WTC11 (cell line): Measurements from ENCODE around the gene CENPV. TPM values are rescaled to one million over a fixed set of nuclear protein-coding genes. Genes with fewer than 3 reads are reported as not detected.

ENCODE experiments used
- ATAC-seq: fragments of 200-7000 bp; cut with Tn5 transposase; 2 replicates; pipeline ENCODE4 v1.10.0; 2021; ENCODE audit warnings: mild to moderate bottlenecking, moderate library complexity
- CTCF ChIA-PET: fragments of 300-600 bp; sonication (Branson Sonifier 250); formaldehyde crosslinking; loops from one replicate; lab custom pipeline; 2021; ENCODE audit warnings: antibody characterized with exemption; lab: Charles Lee
- POLR2A ChIA-PET: fragments of 350-600 bp; sonication (Branson Sonifier 250); formaldehyde crosslinking; loops from one replicate; lab custom pipeline; 2021; ENCODE audit warnings: antibody characterized with exemption; lab: Charles Lee
- DNase-seq: peaks from one replicate; pipeline ENCODE4 v3.0.0; 2021; ENCODE audit warnings: low spot score
- H3K27ac Mint-ChIP-seq: 2 replicates; pipeline ENCODE4 v1.8.0; 2021; ENCODE audit warnings: mixed read lengths
- H3K27me3 Mint-ChIP-seq: 2 replicates; pipeline ENCODE4 v1.8.0; 2021; ENCODE audit warnings: low read depth, mild to moderate bottlenecking, moderate library complexity, mixed read lengths
- H3K36me3 Mint-ChIP-seq: 2 replicates; pipeline ENCODE4 v1.8.0; 2021; ENCODE audit warnings: mixed read lengths
- H3K4me1 Mint-ChIP-seq: 2 replicates; pipeline ENCODE4 v1.8.0; 2022; ENCODE audit warnings: mixed read lengths
- H3K4me3 Mint-ChIP-seq: 2 replicates; pipeline ENCODE4 v1.8.0; 2021; ENCODE audit warnings: mild to moderate bottlenecking, moderate library complexity, mixed read lengths
- H3K9me3 Mint-ChIP-seq: 2 replicates; pipeline ENCODE4 v1.8.0; 2021; ENCODE audit warnings: mixed read lengths
- ATF1 ChIP-seq: sonication (generic); formaldehyde crosslinking; IDR thresholded peaks from 2 replicates; pipeline ENCODE4 v1.8.1; 2023; ENCODE audit warnings: mild to moderate bottlenecking, moderate library complexity, missing genetic modification reagents
- CBFB ChIP-seq: sonication (generic); formaldehyde crosslinking; IDR thresholded peaks from 2 replicates; pipeline ENCODE4 v1.8.1; 2022; ENCODE audit warnings: mild to moderate bottlenecking, low read depth, missing genetic modification reagents
- CREM ChIP-seq: sonication (generic); formaldehyde crosslinking; IDR thresholded peaks from 2 replicates; pipeline ENCODE4 v1.8.1; 2022; ENCODE audit warnings: mild to moderate bottlenecking, missing genetic modification reagents, moderate library complexity
- FOXJ3 ChIP-seq: sonication (generic); formaldehyde crosslinking; IDR thresholded peaks from 2 replicates; pipeline ENCODE4 v1.9.0; 2021; ENCODE audit warnings: missing genetic modification reagents, mild to moderate bottlenecking, borderline replicate concordance
- MYBL2 ChIP-seq: sonication (generic); formaldehyde crosslinking; IDR thresholded peaks from 2 replicates; pipeline ENCODE4 v1.8.1; 2023; ENCODE audit warnings: mild to moderate bottlenecking, moderate library complexity, missing genetic modification reagents
- NFATC4 ChIP-seq: fragments of 250-450 bp; sonication (Bioruptor Pico); IDR thresholded peaks from 2 replicates; pipeline ENCODE4 v1.9.0; 2021; ENCODE audit warnings: mild to moderate bottlenecking
- NFYB ChIP-seq: sonication (generic); formaldehyde crosslinking; conservative IDR thresholded peaks from 2 replicates; pipeline ENCODE4 v1.8.0; 2022; ENCODE audit warnings: low read depth, missing genetic modification reagents
- NR3C1 ChIP-seq: sonication (generic); formaldehyde crosslinking; conservative IDR thresholded peaks from 2 replicates; pipeline ENCODE4 v1.8.1; 2023; ENCODE audit warnings: low read depth, mild to moderate bottlenecking, missing genetic modification reagents
- RELA ChIP-seq: sonication (generic); formaldehyde crosslinking; IDR thresholded peaks from 2 replicates; pipeline ENCODE4 v1.8.1; 2022; ENCODE audit warnings: missing genetic modification reagents, mild to moderate bottlenecking, borderline replicate concordance
- SMAD3 ChIP-seq: sonication (generic); formaldehyde crosslinking; IDR thresholded peaks from 2 replicates; pipeline ENCODE4 v1.8.0; 2022; ENCODE audit warnings: missing genetic modification reagents, mild to moderate bottlenecking, borderline replicate concordance
- SOX15 ChIP-seq: fragments of 250-450 bp; sonication (Bioruptor Pico); IDR thresholded peaks from 2 replicates; pipeline ENCODE4 v1.9.0; 2021; ENCODE audit warnings: mild to moderate bottlenecking
- TEAD1 ChIP-seq: sonication (generic); formaldehyde crosslinking; IDR thresholded peaks from 2 replicates; pipeline ENCODE4 v1.8.0; 2022; ENCODE audit warnings: mild to moderate bottlenecking, missing genetic modification reagents
- ZNF219 ChIP-seq: sonication (generic); formaldehyde crosslinking; IDR thresholded peaks from 2 replicates; pipeline ENCODE4 v1.8.0; 2023; ENCODE audit warnings: missing genetic modification reagents, mild to moderate bottlenecking, borderline replicate concordance
- ZNF232 ChIP-seq: sonication (generic); formaldehyde crosslinking; IDR thresholded peaks from 2 replicates; pipeline ENCODE4 v1.8.0; 2022; ENCODE audit warnings: mild to moderate bottlenecking, missing genetic modification reagents
- ZNF317 ChIP-seq: sonication (generic); formaldehyde crosslinking; IDR thresholded peaks from 2 replicates; pipeline ENCODE4 v1.8.1; 2023; ENCODE audit warnings: low read depth, mild to moderate bottlenecking, moderate library complexity, missing genetic modification reagents, borderline replicate concordance
- ZNF423 ChIP-seq: fragments of 250-450 bp; sonication (Bioruptor Pico); IDR thresholded peaks from 2 replicates; pipeline ENCODE4 v2.1.2; 2022; ENCODE audit warnings: mild to moderate bottlenecking, moderate library complexity
- total RNA-seq: library from RNA; stranded (reverse); gene quantifications from 3 replicates; pipeline ENCODE4 v1.2.3, GENCODE V29; 2021
- TF ChIP-seq, protein P1 (sequence below): sonication (generic); formaldehyde crosslinking; IDR thresholded peaks from 2 replicates; pipeline ENCODE4 v1.8.1; 2022; ENCODE audit warnings: mild to moderate bottlenecking, missing genetic modification reagents, moderate library complexity, borderline replicate concordance
- TF ChIP-seq, protein P2 (sequence below): sonication (generic); formaldehyde crosslinking; IDR thresholded peaks from 2 replicates; pipeline ENCODE4 v1.8.0; 2023; ENCODE audit warnings: mild to moderate bottlenecking, missing genetic modification reagents
- TF ChIP-seq, protein P3 (sequence below): sonication (generic); formaldehyde crosslinking; IDR thresholded peaks from 2 replicates; pipeline ENCODE4 v1.8.0; 2022; ENCODE audit warnings: mild to moderate bottlenecking, missing genetic modification reagents
- TF ChIP-seq, protein P4 (sequence below): sonication (generic); formaldehyde crosslinking; IDR thresholded peaks from 2 replicates; pipeline ENCODE4 v1.8.1; 2023; ENCODE audit warnings: mild to moderate bottlenecking, missing genetic modification reagents
- TF ChIP-seq, protein P5 (sequence below): sonication (generic); formaldehyde crosslinking; IDR thresholded peaks from 2 replicates; pipeline ENCODE4 v1.8.1; 2022; ENCODE audit warnings: mild to moderate bottlenecking, moderate library complexity, missing genetic modification reagents
- TF ChIP-seq, protein P6 (sequence below): sonication (generic); formaldehyde crosslinking; IDR thresholded peaks from 2 replicates; pipeline ENCODE4 v1.8.0; 2023; ENCODE audit warnings: missing genetic modification reagents, mild to moderate bottlenecking, borderline replicate concordance
- TF ChIP-seq, protein P7 (sequence below): fragments of 250-450 bp; sonication (Bioruptor Pico); IDR thresholded peaks from 2 replicates; pipeline ENCODE4 v1.9.0; 2021; ENCODE audit warnings: mild to moderate bottlenecking

Gene CENPV
- total RNA-seq, 1 experiment from 2014 or later, result 152 TPM

DNA sequence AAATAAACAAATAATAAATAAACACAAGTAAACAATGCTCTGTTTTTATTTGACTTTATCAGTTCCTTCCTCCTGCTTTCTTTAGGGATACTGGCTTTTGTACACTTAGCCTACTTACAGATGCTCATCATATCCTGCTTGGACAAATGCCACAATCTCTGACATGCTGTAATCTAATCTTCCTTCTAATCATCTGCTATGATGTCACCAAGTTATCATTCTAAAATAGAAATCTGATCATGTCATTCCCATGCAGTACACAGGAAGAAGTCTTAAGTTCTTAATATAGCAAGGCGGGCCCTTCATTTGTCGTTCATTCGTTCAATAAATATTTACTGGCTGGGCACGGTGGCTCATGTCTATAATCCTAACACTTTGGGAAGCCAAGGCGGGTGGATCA lies 18.5 kb upstream of the CENPV start (continued):
- TF ChIP-seq, protein P1, sequence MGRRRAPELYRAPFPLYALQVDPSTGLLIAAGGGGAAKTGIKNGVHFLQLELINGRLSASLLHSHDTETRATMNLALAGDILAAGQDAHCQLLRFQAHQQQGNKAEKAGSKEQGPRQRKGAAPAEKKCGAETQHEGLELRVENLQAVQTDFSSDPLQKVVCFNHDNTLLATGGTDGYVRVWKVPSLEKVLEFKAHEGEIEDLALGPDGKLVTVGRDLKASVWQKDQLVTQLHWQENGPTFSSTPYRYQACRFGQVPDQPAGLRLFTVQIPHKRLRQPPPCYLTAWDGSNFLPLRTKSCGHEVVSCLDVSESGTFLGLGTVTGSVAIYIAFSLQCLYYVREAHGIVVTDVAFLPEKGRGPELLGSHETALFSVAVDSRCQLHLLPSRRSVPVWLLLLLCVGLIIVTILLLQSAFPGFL (CRISPR knock-in tag), result no peak
- TF ChIP-seq, protein P2, sequence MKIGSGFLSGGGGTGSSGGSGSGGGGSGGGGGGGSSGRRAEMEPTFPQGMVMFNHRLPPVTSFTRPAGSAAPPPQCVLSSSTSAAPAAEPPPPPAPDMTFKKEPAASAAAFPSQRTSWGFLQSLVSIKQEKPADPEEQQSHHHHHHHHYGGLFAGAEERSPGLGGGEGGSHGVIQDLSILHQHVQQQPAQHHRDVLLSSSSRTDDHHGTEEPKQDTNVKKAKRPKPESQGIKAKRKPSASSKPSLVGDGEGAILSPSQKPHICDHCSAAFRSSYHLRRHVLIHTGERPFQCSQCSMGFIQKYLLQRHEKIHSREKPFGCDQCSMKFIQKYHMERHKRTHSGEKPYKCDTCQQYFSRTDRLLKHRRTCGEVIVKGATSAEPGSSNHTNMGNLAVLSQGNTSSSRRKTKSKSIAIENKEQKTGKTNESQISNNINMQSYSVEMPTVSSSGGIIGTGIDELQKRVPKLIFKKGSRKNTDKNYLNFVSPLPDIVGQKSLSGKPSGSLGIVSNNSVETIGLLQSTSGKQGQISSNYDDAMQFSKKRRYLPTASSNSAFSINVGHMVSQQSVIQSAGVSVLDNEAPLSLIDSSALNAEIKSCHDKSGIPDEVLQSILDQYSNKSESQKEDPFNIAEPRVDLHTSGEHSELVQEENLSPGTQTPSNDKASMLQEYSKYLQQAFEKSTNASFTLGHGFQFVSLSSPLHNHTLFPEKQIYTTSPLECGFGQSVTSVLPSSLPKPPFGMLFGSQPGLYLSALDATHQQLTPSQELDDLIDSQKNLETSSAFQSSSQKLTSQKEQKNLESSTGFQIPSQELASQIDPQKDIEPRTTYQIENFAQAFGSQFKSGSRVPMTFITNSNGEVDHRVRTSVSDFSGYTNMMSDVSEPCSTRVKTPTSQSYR (CRISPR knock-in tag), result no peak
- no peak for TF ChIP-seq ZNF423 (CRISPR knock-in tag)
- TF ChIP-seq, protein P3, sequence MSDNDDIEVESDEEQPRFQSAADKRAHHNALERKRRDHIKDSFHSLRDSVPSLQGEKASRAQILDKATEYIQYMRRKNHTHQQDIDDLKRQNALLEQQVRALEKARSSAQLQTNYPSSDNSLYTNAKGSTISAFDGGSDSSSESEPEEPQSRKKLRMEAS (CRISPR knock-in tag), result no peak
- no peak for TF ChIP-seq ATF1
- no peak for TF ChIP-seq NR3C1 (CRISPR knock-in tag)
- no peak for TF ChIP-seq RELA
- no peak for TF ChIP-seq FOXJ3 (CRISPR knock-in tag)
- TF ChIP-seq ZNF219, result no peak
- TF ChIP-seq, all 79 proteins: peak for 0

DNA sequence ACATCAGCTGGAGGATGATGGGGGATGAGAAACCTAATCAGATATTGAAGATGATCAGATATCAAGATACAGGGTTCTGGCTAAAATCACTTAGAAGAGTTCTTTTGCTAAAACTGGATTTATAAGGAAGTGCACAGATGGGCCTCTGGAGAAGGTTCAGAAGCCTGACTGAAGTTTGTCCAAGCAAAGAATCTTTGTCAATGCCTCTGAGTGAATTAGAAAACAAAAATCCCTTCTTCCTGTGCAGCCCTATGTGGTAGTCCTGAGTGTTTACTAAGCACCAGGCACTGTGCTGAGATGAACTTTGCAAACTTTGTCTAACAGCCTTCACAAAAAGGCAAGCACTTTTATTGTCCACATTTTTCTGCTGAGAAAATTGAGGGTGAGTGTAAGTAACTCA lies 11.4 kb upstream of the CENPV start:
- CTCF ChIA-PET, result interaction anchor here (1.2 to 3.8 kb wide), 14 partner anchors 11 to 161 kb away, joined by 3 to 96 read pairs (median 19); partner anchors contain the start of genes CENPV and TRPV2
- no peak for ATAC-seq
- H3K36me3 Mint-ChIP-seq, result no peaks in the 10 kb centered on the region

More for the DNA sequence above, 11.4 kb upstream of the CENPV start:
- DNase-seq, result no peak
- Mint-ChIP-seq H3K4me3 (no peak overlapping the region), H3K27ac (no peak overlapping the region), H3K9me3 (no peaks in the 10 kb centered on the region), H3K4me1 (0 out of 2 replicates have a peak, but pooled peaks cover 3% of the 10 kb centered on the region), H3K27me3 (peaks cover 3% of the 10 kb centered on the region; the same call in 1 of the 2 replicates)
- no peak for TF ChIP-seq SOX15 (CRISPR knock-in tag)
- no peak for TF ChIP-seq ZNF232 (CRISPR knock-in tag)
- TF ChIP-seq, protein P4, sequence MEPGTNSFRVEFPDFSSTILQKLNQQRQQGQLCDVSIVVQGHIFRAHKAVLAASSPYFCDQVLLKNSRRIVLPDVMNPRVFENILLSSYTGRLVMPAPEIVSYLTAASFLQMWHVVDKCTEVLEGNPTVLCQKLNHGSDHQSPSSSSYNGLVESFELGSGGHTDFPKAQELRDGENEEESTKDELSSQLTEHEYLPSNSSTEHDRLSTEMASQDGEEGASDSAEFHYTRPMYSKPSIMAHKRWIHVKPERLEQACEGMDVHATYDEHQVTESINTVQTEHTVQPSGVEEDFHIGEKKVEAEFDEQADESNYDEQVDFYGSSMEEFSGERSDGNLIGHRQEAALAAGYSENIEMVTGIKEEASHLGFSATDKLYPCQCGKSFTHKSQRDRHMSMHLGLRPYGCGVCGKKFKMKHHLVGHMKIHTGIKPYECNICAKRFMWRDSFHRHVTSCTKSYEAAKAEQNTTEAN (CRISPR knock-in tag), result no peak
- TF ChIP-seq SMAD3 (CRISPR knock-in tag), result no peak
- no peak for TF ChIP-seq NFYB (CRISPR knock-in tag)
- TF ChIP-seq CREM (CRISPR knock-in tag), result no peak
- TF ChIP-seq NFATC4 (CRISPR knock-in tag), result no peak
- no peak for TF ChIP-seq CBFB (CRISPR knock-in tag)
- no peak for TF ChIP-seq ZNF317 (CRISPR knock-in tag)
- TF ChIP-seq, protein P5, sequence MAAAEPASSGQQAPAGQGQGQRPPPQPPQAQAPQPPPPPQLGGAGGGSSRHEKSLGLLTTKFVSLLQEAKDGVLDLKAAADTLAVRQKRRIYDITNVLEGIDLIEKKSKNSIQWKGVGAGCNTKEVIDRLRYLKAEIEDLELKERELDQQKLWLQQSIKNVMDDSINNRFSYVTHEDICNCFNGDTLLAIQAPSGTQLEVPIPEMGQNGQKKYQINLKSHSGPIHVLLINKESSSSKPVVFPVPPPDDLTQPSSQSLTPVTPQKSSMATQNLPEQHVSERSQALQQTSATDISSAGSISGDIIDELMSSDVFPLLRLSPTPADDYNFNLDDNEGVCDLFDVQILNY (CRISPR knock-in tag), result no peak
- TF ChIP-seq, protein P6, sequence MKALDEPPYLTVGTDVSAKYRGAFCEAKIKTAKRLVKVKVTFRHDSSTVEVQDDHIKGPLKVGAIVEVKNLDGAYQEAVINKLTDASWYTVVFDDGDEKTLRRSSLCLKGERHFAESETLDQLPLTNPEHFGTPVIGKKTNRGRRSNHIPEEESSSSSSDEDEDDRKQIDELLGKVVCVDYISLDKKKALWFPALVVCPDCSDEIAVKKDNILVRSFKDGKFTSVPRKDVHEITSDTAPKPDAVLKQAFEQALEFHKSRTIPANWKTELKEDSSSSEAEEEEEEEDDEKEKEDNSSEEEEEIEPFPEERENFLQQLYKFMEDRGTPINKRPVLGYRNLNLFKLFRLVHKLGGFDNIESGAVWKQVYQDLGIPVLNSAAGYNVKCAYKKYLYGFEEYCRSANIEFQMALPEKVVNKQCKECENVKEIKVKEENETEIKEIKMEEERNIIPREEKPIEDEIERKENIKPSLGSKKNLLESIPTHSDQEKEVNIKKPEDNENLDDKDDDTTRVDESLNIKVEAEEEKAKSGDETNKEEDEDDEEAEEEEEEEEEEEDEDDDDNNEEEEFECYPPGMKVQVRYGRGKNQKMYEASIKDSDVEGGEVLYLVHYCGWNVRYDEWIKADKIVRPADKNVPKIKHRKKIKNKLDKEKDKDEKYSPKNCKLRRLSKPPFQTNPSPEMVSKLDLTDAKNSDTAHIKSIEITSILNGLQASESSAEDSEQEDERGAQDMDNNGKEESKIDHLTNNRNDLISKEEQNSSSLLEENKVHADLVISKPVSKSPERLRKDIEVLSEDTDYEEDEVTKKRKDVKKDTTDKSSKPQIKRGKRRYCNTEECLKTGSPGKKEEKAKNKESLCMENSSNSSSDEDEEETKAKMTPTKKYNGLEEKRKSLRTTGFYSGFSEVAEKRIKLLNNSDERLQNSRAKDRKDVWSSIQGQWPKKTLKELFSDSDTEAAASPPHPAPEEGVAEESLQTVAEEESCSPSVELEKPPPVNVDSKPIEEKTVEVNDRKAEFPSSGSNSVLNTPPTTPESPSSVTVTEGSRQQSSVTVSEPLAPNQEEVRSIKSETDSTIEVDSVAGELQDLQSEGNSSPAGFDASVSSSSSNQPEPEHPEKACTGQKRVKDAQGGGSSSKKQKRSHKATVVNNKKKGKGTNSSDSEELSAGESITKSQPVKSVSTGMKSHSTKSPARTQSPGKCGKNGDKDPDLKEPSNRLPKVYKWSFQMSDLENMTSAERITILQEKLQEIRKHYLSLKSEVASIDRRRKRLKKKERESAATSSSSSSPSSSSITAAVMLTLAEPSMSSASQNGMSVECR (CRISPR knock-in tag), result no peak
- TF ChIP-seq MYBL2, result no peak
- TF ChIP-seq TEAD1 (CRISPR knock-in tag), result no peak
- TF ChIP-seq, protein P7, sequence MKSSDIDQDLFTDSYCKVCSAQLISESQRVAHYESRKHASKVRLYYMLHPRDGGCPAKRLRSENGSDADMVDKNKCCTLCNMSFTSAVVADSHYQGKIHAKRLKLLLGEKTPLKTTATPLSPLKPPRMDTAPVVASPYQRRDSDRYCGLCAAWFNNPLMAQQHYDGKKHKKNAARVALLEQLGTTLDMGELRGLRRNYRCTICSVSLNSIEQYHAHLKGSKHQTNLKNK, result no peak
- POLR2A ChIA-PET, result interaction anchor here (0.9 kb wide), 1 partner anchor 16 kb away, joined by 3 read pairs; the partner anchor contains the start of gene UBB
